RWPE2 (cell line): Measurements from ENCODE around the gene MARCHF3.

Source experiments
- ATAC-seq: fragments of 200-7000 bp; cut with Tn5 transposase; 3 replicates; pipeline ENCODE4 v1.9.1; 2021; ENCODE audit warnings: low read depth
- DNase-seq: peaks from one replicate; pipeline ENCODE4 v3.0.0-alpha.2; 2020; ENCODE audit warnings: low spot score
- H3K27ac ChIP-seq: fragments of 450-650 bp; 2 replicates; pipeline ENCODE4 v1.5.1; 2017; ENCODE audit warnings: mild to moderate bottlenecking; ENCODE audit not compliant: poor library complexity, severe bottlenecking
- H3K27me3 ChIP-seq: fragments of 250-450 bp; sonication (Bioruptor Pico); 2 replicates; pipeline ENCODE4 v1.5.1; 2021; ENCODE audit warnings: mild to moderate bottlenecking, moderate library complexity; ENCODE audit not compliant: insufficient read depth, poor library complexity, severe bottlenecking
- H3K36me3 ChIP-seq: fragments of 250-450 bp; sonication (Bioruptor Pico); 2 replicates; pipeline ENCODE4 v1.5.1; 2020; ENCODE audit warnings: low read depth, mild to moderate bottlenecking, moderate library complexity
- H3K4me1 ChIP-seq: fragments of 250-450 bp; sonication (Bioruptor Pico); 2 replicates; pipeline ENCODE4 v1.5.1; 2021; ENCODE audit warnings: mild to moderate bottlenecking, moderate library complexity; ENCODE audit not compliant: insufficient read depth, poor library complexity, severe bottlenecking
- H3K4me3 ChIP-seq: fragments of 250-450 bp; sonication (Bioruptor Pico); 2 replicates; pipeline ENCODE4 v1.5.1; 2021; ENCODE audit warnings: mild to moderate bottlenecking, moderate library complexity; ENCODE audit not compliant: severe bottlenecking
- H3K9me3 ChIP-seq: fragments of 250-450 bp; sonication (Bioruptor Pico); 2 replicates; pipeline ENCODE4 v1.5.1; 2021; ENCODE audit warnings: mild to moderate bottlenecking, moderate library complexity; ENCODE audit not compliant: severe bottlenecking
- TF ChIP-seq, protein P1 (sequence below): fragments of 450-650 bp; IDR thresholded peaks from one replicate; pipeline ENCODE4 v1.5.1; 2017; ENCODE audit warnings: mild to moderate bottlenecking, moderate library complexity; ENCODE audit not compliant: poor library complexity, severe bottlenecking

Gene MARCHF3

DNA sequence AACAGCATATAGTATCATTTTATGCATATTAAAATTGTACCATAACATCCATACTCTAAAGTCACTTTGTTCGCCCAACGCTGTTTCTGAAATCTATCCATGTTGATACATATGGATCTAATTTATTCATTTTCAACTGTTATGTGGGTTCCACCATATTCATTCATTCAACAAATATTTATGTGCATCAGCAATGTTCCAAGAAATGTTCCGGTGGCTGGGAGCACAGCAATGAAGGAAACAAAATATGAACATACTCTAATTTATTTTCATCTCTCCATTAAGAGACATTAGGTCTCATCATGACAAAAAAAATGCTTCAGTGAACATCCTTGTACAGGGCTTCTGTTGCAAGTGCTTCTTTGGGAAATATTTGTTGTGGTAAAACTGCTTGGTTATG lies 75.4 kb downstream of the MARCHF3 start:
- H3K4me1 ChIP-seq, result no peaks in the 10 kb centered on the region
- H3K27ac ChIP-seq, result no peak overlapping the region
- DNase-seq, result no peak
- H3K27me3 ChIP-seq, result peaks cover 4% of the 10 kb centered on the region
- TF ChIP-seq, protein P1, sequence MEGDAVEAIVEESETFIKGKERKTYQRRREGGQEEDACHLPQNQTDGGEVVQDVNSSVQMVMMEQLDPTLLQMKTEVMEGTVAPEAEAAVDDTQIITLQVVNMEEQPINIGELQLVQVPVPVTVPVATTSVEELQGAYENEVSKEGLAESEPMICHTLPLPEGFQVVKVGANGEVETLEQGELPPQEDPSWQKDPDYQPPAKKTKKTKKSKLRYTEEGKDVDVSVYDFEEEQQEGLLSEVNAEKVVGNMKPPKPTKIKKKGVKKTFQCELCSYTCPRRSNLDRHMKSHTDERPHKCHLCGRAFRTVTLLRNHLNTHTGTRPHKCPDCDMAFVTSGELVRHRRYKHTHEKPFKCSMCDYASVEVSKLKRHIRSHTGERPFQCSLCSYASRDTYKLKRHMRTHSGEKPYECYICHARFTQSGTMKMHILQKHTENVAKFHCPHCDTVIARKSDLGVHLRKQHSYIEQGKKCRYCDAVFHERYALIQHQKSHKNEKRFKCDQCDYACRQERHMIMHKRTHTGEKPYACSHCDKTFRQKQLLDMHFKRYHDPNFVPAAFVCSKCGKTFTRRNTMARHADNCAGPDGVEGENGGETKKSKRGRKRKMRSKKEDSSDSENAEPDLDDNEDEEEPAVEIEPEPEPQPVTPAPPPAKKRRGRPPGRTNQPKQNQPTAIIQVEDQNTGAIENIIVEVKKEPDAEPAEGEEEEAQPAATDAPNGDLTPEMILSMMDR, result no peak
- H3K36me3 ChIP-seq, result no peaks in the 10 kb centered on the region
- no peak for ATAC-seq
- H3K9me3 ChIP-seq, result no peaks in the 10 kb centered on the region
- no peak overlapping the region for H3K4me3 ChIP-seq

DNA sequence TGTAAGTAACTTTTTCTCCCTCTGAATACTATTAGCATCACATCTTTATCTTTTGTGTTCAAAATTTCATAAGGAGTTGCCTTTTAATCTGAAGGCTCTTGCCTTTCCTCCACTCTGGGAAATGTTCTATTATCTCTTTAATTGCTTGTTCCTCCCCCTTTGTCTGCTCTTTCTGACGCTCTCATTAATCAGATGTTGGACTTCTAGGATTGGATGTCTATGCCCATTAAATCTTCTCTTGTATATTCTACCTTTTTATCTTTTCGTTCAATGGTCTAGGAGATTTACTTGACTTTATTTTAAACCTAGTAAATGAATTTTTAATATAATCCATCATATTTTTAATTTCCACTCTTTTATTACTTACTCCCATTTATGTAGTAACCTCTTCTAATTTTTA lies 76.7 kb downstream of the MARCHF3 start:
- DNase-seq (no peak), ATAC-seq (no peak)
- peaks cover 4% of the 10 kb centered on the region for H3K27me3 ChIP-seq
- no peak overlapping the region for H3K4me3 ChIP-seq
- no peaks in the 10 kb centered on the region for H3K4me1 ChIP-seq
- H3K9me3 ChIP-seq, result no peaks in the 10 kb centered on the region
- no peak overlapping the region for H3K27ac ChIP-seq
- H3K36me3 ChIP-seq, result no peaks in the 10 kb centered on the region
- TF ChIP-seq, protein P1, result no peak

DNA sequence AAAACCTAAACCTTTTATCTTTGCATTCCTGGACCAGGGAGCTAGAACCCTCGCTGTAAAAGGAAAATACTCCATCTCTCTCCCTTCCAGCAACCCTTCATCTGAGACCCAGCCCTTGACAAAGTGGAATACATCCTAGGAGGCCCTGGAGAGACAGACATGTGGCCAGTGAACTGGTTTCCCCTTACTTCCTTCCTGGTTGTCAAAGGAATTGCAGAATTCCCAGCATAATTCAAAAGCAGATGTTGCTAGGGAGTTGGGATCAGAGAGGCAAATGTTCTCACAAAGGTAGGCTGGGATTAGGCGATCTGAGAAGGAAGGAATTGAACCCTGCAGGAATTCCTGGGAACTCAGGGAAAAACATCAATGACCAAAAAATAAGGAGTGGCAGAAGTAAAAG lies 80.9 kb downstream of the MARCHF3 start:
- peaks cover 4% of the 10 kb centered on the region for H3K27me3 ChIP-seq
- DNase-seq (no peak), ATAC-seq (no peak)
- no peaks in the 10 kb centered on the region for H3K36me3 ChIP-seq
- no peaks in the 10 kb centered on the region for H3K9me3 ChIP-seq
- no peaks in the 10 kb centered on the region for H3K4me1 ChIP-seq
- TF ChIP-seq, protein P1, result no peak
- no peak overlapping the region for H3K27ac ChIP-seq
- no peak overlapping the region for H3K4me3 ChIP-seq

DNA sequence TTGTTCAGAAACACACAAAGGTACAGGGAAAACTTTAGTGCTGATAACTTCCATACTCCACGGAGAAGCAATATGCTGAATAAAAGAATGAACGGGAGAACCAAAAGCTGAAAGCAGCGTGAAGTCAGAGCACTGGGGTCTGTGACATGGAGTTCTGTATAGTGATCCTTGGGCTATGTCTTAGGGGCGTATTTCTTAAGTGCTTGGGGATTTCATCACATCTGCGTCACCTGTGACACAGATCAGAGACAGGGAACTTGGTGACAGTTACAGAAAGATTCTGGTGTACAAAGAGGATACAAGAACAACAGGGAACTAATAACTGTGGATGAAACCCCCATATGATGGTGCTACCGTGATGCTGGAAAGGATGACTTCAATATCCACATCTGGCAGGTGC lies 81.9 kb downstream of the MARCHF3 start:
- Histone ChIP-seq H3K27me3 (peaks cover 4% of the 10 kb centered on the region), H3K4me3 (no peak overlapping the region), H3K27ac (no peak overlapping the region), H3K4me1 (no peaks in the 10 kb centered on the region), H3K36me3 (no peaks in the 10 kb centered on the region), H3K9me3 (no peaks in the 10 kb centered on the region)
- TF ChIP-seq, protein P1, result no peak
- DNase-seq (no peak), ATAC-seq (no peak)

DNA sequence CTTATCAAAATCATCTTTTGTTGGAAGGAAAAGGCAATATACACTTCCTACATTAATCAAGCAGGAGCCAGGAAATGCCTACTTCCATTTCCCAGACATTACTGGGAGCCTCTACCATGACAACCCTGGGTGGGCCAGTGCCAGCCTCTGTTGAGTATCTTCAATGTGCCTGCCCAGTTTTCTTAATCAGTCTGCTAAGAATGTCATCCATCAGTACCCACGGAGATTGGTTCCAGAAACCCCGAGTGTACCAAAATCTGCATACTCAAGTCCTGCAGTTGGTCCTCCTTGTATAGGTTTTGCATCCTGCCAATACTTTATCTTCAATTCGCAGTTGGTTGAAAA lies 82.4 kb downstream of the MARCHF3 start:
- Histone ChIP-seq H3K4me3 (no peak overlapping the region), H3K4me1 (no peaks in the 10 kb centered on the region), H3K9me3 (no peaks in the 10 kb centered on the region), H3K27ac (no peak overlapping the region), H3K36me3 (no peaks in the 10 kb centered on the region), H3K27me3 (peaks cover 4% of the 10 kb centered on the region)
- no peak for ATAC-seq
- no peak for DNase-seq
- TF ChIP-seq, protein P1, result no peak
